ENCODE data around the gene ADARB1. TPM values are rescaled to one million over a fixed set of nuclear protein-coding genes. Genes with fewer than 3 reads are reported as not detected.
"Not testable (repeated sequence)": the region's sequence is repeated elsewhere in the genome, so short reads cannot be mapped to it uniquely, and the experiment has no call there.

ADARB1 gene
- total RNA-seq, 1 experiment from 2014 or later: 15.8 TPM

GRCh38 chr21:45138199-45139002 is 64.0 kb downstream of the ADARB1 start:
- no CpG with 5 or more reads among the region's 12 CpGs for WGBS (ENCODE audit: extremely low coverage, insufficient read length, low lambda C conversion rate)

GRCh38 chr21:45139003-45139360 is 64.6 kb downstream of the ADARB1 start:
- not testable (repeated sequence) for H3K9ac ChIP-seq (ENCODE audit: extremely low read depth, insufficient read length, low read length); H3K79me1 ChIP-seq (ENCODE audit: insufficient read depth, low read depth, low read length, poor library complexity, severe bottlenecking); H3K27ac ChIP-seq (ENCODE audit: insufficient read length, low read depth, low read length); DNase-seq; H4K5ac ChIP-seq (ENCODE audit: insufficient read length, low read depth, low read length); H3K18ac ChIP-seq (ENCODE audit: insufficient read length, low read depth, low read length); H2BK20ac ChIP-seq (ENCODE audit: low read depth, low read length, poor library complexity, severe bottlenecking); H3K4ac ChIP-seq (ENCODE audit: low read depth, low read length); H2BK120ac ChIP-seq (ENCODE audit: low read depth, low read length, poor library complexity, severe bottlenecking); H3K27ac Mint-ChIP-seq; H3T11ph ChIP-seq (ENCODE audit: low read length); H4K91ac ChIP-seq (ENCODE audit: insufficient read length, low read depth, low read length); H2AK5ac ChIP-seq (ENCODE audit: insufficient read length, low read length); H3K4me2 ChIP-seq (ENCODE audit: insufficient read depth, insufficient read length, low read length); H3K27me3 Mint-ChIP-seq (ENCODE audit: low read depth); H3K4me1 Mint-ChIP-seq; H4K8ac ChIP-seq (replicated peaks; ENCODE audit: insufficient read length, low read depth, low read length); H2BK5ac ChIP-seq (ENCODE audit: insufficient read length, low read length); H3K36me3 Mint-ChIP-seq (ENCODE audit: insufficient read depth in 1 of 3, low read depth in 3 of 3); H3K79me2 ChIP-seq (ENCODE audit: insufficient read depth, low read length); H3K4me3 Mint-ChIP-seq; H3K23me2 ChIP-seq (ENCODE audit: insufficient read length, low read depth, low read length, poor library complexity, severe bottlenecking); H3K56ac ChIP-seq (ENCODE audit: insufficient read length, low read depth, low read length); H3K9me3 ChIP-seq (ENCODE audit: control insufficient read depth, low read depth, low read length); H4K20me1 ChIP-seq (ENCODE audit: control insufficient read depth, insufficient read depth, insufficient read length); H2AFZ ChIP-seq (ENCODE audit: low read length); H2BK12ac ChIP-seq (ENCODE audit: insufficient read length, low read depth, low read length); H2BK15ac ChIP-seq (ENCODE audit: low read depth, low read length); H3K14ac ChIP-seq (ENCODE audit: insufficient read depth, low read length); H3K4me1 ChIP-seq (ENCODE audit: insufficient read depth, low read length); H3K9me3 Mint-ChIP-seq; H3K27me3 ChIP-seq (ENCODE audit: insufficient read depth, low read length); H3K23ac ChIP-seq (ENCODE audit: insufficient read length, low read depth, low read length)
- WGBS (ENCODE audit: extremely low coverage, insufficient read length, low lambda C conversion rate): no CpG with 5 or more reads among the region's 7 CpGs

More at GRCh38 chr21:45138199-45139002, 64.0 kb downstream of the ADARB1 start:
- Histone ChIP-seq H3K56ac (ENCODE audit: insufficient read length, low read depth, low read length) (no peak overlapping the region), H3K79me1 (ENCODE audit: insufficient read depth, low read depth, low read length, poor library complexity, severe bottlenecking) (no peaks in the 10 kb centered on the region), H2AFZ (ENCODE audit: low read length) (no peak overlapping the region), H3K79me2 (ENCODE audit: insufficient read depth, low read length) (no peaks in the 10 kb centered on the region), H2BK12ac (ENCODE audit: insufficient read length, low read depth, low read length) (no peak overlapping the region), H4K5ac (ENCODE audit: insufficient read length, low read depth, low read length) (no peak overlapping the region), H4K91ac (ENCODE audit: insufficient read length, low read depth, low read length) (no peak overlapping the region), H3K14ac (ENCODE audit: insufficient read depth, low read length) (no peak overlapping the region), H3K18ac (ENCODE audit: insufficient read length, low read depth, low read length) (no peak overlapping the region), H3K27me3 (ENCODE audit: insufficient read depth, low read length) (no peaks in the 10 kb centered on the region), H3K4ac (ENCODE audit: low read depth, low read length) (no peak overlapping the region), H3K23me2 (ENCODE audit: insufficient read length, low read depth, low read length, poor library complexity, severe bottlenecking) (no peaks in the 10 kb centered on the region), H2BK5ac (ENCODE audit: insufficient read length, low read length) (no peak overlapping the region), H3K27ac (ENCODE audit: insufficient read length, low read depth, low read length) (no peak overlapping the region), H3K9ac (ENCODE audit: extremely low read depth, insufficient read length, low read length) (no peak overlapping the region), H2BK20ac (ENCODE audit: low read depth, low read length, poor library complexity, severe bottlenecking) (no peak overlapping the region), H4K20me1 (ENCODE audit: control insufficient read depth, insufficient read depth, insufficient read length) (no peaks in the 10 kb centered on the region), H2AK5ac (ENCODE audit: insufficient read length, low read length) (no peak overlapping the region), H3K23ac (ENCODE audit: insufficient read length, low read depth, low read length) (no peak overlapping the region), H3T11ph (ENCODE audit: low read length) (no peak overlapping the region), H2BK15ac (ENCODE audit: low read depth, low read length) (no peak overlapping the region), H3K4me2 (ENCODE audit: insufficient read depth, insufficient read length, low read length) (no peak overlapping the region), H4K8ac (replicated peaks; ENCODE audit: insufficient read length, low read depth, low read length) (no peak overlapping the region), H3K9me3 (ENCODE audit: control insufficient read depth, low read depth, low read length) (no peaks in the 10 kb centered on the region), H3K4me1 (ENCODE audit: insufficient read depth, low read length) (no peaks in the 10 kb centered on the region), H2BK120ac (ENCODE audit: low read depth, low read length, poor library complexity, severe bottlenecking) (no peak overlapping the region)
- DNase-seq: peak; percentile 84
- H3K4me1 Mint-ChIP-seq: peaks cover 0 to 7% of the 10 kb centered on the region in 2 experiments; a peak in 2 of 4 replicates
- no peak overlapping the region for H3K4me3 Mint-ChIP-seq
- no peak overlapping the region for H3K27ac Mint-ChIP-seq
- no peaks in the 10 kb centered on the region for H3K9me3 Mint-ChIP-seq
- H3K36me3 Mint-ChIP-seq (ENCODE audit: insufficient read depth in 1 of 3, low read depth in 3 of 3): no peaks in the 10 kb centered on the region
- H3K27me3 Mint-ChIP-seq (ENCODE audit: low read depth): no peaks in the 10 kb centered on the region
- peak; percentile 88 for TF ChIP-seq CTCF (conservative IDR thresholded peaks at IDR 0.05)
